Measurements from ENCODE around the gene CREB5.

CREB5 gene

DNA sequence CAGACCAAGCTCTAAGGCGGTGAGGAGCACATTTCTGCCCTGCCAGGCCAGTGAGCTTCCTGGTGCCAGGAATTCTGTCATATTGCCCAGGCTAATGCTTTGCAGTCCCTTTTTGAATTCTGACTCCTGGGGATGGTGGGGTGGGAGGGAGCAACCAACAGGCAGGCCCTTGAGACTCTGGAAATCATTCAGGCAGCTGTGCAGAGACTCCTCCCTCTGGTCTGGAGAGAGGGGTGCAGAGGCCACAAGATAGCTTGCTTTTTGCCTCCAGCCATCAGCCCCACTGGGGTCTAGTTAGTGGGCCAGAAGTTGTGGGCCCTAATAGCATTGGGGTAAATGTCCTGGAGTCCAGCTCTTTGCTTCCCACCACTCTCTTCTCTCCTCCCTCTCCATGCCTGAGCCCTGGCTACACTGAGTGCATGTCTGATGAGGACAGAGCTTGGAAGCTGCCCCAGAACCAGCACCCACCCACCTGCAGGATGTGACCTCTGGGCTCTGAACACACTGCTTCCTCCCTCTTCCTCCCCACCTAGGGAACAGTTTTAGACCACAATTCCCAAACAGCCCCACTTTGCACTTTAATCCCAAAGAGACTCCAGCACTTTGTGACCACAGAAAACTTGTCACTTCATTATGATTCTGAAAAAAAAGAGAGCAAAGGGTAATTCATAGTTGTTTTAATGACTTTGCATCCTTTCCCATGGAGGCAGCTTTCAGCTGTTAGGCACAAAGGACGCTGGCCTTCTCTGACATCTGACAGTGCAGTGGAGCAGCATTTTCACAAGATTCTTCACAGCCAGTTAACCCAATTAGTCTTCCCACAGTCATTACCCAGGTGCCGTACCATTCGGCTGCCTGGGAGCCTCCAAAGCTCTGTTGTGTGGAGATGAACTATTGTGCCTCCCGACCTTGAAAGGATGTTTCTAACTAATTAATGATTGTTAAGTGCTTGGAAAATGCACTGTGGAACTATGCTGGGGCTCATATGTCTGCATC, 283.3 kb downstream of the CREB5 start:
- no peak for DNase-seq

DNA sequence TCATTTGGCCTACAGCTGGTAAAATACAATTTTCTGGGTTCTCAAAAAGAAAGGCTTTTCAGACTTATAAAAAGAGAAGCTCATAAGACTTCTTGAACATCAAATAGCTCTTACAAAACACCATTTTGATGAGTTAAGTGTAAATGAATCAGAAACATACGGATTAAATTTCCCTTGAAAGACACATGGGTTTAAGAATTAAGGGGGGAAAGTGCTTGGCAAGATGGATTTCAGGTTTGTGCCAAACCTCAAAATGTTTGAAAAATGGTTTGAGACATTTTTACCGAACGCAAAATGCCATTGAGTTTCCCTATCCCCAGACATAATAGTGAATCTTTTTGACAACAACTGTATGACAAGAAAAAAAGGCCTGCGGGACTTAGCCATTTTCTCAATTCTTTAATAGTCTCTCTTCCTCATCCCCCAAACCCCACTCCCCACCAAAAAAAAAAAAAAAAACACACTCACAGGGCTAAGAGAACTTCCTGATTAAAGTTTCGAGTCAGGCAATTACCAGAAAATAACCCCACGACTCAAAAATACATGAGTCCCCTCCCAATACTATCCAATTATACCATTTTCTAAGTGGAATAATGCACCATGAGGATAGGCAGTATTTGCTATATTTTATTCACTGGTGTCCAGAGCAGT, 285.7 kb downstream of the CREB5 start:
- DNase-seq: no peak

DNA sequence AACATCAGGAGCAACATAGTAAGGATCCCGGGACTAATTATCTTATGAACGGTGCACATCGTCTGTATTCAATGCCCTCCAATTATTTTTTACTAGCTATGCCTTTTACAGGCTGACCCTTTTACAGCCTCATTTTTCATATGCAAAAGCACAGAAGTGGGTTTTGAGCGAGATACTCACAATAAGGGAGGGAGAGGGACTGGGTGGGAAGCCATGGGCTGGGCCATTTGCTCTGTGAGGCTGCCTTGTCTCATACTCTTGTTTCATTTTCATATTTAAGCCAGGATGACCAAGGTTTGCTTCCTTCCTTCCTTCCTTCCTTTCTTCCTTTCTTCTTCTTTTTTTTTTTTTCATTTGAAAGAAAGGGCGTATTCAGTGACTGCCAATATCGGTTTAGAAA, 286.5 kb downstream of the CREB5 start:
- no peak for DNase-seq

DNA sequence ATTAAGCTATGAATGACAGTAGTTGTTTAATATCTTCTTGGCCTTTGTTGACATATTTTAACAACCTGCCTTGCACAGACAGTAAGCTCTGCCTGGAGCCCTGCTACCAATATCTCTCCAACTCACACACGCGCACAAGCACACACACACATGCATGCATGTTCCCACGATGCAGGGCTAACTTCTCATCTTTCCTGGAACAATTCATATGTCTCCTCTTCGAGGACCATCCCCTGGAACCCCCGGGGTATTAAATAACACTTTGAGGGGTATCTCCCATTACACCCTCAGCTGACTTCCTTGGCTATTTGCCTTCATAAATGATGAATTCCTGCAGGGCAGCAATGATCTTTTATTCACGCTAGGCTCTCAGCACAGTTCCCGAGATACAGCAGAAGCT, 287.8 kb downstream of the CREB5 start:
- no peak for DNase-seq

DNA sequence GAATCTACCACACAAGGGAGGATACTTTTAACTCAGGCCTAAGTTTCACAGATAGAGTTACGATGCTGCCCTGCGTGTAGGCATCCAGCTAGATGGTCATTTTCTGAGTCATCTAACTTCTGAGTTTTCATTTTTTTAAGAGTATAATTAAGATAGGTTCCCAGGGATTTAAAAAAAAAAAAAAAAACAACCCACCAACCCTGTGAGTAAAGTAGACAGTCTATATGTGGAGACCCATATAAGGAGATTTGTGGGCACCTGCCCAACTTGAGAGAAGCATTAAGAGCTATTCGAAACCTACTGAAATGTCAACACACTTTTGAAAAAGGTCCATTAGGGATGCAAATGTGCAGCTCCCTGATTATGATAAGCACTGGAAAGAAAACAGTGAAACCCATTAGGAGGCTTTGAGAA, 288.5 kb downstream of the CREB5 start:
- DNase-seq: no peak

DNA sequence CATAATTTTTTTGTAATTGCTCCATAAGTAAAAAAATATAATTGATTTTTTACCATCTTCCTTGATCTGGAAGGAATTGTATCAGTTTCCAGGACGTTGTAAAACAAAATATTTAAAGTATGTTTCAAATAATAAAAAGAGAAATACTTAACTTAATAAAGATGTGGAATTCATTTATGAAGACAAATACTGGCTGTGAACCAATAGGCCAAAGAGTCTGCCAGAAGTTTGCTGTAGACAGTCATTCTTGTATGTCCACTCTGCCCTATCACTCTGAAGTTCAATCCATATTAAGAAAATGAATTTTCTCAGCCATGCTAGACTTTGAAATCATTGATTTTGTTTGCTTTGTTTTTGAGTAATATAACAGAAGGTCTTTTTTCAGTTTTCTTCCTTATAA, 289.4 kb downstream of the CREB5 start:
- DNase-seq: no peak

DNA sequence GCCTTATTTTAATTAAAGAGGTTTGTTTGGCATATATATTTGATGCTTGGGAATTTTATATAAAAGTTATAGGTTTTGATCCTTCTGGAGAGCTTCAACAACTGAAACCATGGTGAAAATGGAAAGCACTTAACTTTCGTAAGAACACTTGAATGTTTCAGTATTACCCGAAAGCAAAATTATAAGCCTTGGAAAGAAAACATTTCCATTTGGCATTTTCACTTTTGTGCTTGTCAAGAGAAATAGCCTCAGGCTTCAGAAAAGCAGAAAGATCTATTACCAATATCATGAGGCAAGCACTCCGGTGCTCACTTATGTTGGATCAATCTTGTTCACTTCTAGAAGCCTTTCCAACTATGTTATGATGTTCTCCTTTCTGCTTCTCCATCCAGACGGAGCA, 289.9 kb downstream of the CREB5 start:
- DNase-seq: no peak

DNA sequence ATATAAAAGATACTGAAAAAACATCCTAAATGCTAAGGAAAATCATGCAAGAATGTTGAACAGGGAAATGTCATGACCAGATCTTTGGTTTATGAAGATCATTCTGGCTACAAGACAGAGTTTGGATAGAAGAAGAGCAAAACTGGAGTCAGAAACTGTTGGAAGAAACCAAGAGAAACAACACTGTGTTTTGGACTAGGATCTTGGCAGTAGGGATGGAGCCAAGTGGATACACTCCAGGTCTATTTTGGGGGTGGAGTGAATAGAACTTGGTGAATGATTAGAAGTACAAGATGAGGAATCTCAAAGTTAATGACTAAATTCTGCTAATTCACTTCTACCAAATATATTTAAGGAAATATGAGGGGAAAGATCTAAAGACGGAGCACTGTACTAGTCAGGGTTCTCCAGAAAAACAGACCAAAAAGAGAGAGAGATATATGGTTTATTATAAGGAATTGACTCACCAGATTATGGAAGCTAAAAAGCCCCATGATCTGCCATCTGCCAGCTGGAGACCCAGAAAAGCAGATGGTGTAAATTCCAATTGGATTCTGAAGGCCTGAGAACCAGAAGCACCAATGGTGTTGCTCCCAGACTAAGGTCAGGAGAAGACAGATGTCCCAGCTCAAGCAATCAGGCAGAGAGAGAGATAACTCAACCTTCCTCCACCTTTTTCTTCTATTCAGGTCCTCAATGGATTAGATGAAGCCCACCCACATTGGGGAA, 290.9 kb downstream of the CREB5 start:
- no peak for DNase-seq

DNA sequence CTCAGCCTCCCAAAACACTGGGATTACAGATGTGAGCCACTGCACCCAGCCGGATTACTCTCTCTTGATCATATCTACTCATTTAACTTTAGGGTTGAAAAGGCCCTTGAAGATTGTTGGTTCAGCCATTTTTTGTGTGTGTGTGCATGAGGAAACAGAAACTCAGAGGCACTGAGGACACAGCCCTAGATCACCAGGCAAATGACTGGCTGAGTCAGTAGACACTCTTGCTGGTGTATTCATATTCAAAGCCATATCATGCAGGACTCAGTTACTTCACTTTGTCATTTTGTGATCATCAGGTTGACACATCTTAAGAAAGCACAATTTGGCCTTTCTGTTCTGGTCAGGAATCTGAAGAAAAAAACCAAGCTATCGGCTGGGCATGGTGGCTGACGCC, 292.4 kb downstream of the CREB5 start:
- no peak for DNase-seq

DNA sequence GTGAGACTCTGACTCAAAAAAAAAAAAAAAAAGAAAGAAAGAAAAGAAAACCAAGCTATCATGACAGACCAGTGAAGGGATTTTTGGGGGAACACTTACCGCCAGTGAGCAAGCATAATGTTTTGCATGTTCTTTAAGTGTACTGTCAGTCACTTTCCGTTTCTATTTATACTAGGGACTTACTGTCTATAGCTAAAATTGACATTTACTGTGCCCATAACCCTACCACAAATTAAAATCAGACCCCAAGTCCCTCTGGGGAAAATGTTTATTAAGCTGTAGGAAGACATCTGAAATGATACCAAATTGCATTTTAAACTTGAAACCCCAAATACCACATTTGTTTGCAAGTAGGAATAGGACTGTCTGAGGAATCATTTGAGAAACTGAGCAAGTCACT, 293.0 kb downstream of the CREB5 start:
- DNase-seq: no peak

DNA sequence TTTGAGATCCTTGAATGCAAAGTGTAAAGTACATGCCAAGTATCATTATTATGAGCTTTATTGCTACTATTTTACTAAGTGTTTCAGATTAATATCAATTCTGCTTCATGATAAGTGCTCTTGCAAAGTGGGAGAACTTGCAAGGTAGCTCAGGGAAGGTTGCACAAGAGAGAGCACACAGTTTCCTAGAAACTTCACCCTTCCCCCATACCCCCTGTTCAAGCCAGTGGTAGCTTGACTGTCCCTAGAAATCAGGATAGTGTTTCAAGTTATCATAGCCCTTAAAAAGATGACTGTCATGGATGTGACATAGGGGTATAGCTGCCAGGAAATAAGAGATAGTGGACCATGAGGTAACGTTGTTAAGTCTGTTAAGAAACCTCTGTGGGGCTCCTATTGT, 294.3 kb downstream of the CREB5 start:
- DNase-seq: no peak

DNA sequence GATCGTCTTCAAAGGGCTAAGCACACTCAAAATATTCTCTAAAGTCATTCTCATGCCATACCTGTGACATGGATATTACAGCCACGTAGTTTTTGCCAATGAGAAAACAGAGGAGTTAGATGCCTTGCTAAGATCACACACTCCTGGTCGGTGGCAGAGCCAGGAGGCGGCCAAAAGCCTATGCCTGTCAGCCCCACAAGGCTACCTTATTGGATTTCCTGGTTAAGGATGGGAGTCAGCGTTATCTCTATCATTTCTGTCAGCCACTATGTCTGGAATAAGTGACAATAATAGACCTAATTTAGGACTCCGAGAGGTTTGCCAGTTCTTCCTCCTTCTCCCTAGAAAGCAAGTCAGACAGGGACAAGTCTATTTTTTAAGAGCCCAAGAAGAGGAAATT, 295.0 kb downstream of the CREB5 start:
- no peak for DNase-seq

DNA sequence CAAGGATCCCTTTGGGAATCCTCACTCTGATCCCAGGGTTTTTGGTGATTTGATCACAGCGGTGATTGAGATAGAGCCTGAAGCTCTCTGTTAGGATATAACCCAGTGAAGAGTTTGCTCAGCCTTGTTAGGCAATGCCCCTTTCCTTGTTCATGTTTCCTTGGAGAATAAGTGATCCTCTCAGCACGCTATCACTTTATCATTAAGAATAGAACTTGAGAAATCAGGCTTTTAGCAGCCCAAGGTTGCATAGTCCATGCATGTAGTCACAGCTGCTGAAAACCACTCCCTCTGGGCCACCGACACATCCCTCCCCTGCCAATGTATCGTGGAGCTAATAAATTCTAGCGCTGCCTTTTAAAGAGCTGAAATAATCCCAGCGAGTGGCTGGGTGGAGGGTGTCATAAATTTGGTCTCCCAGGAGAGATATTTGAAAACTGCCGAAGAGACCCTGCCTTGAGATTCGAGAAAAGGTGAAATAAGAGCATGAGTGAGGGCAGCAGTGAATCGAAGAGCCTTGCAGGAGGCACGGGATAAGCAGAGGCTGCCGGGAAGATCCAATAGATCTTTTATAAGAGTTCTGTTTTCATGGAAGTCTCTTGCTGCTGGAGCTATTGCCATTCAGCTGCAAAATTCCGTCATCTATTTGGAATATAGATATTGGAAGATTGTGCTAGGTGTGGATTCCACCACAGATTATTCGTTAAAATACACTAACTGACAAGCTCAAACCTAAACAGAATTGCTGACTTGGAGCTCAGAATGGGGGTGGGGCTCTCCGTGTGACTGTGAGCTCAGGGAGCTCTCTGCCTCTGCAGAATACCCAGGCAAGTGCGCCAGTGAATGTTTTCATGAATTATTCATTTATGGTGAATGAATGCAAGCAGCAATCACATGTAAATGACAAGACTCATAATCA, 296.0 kb downstream of the CREB5 start:
- DNase-seq: no peak

DNA sequence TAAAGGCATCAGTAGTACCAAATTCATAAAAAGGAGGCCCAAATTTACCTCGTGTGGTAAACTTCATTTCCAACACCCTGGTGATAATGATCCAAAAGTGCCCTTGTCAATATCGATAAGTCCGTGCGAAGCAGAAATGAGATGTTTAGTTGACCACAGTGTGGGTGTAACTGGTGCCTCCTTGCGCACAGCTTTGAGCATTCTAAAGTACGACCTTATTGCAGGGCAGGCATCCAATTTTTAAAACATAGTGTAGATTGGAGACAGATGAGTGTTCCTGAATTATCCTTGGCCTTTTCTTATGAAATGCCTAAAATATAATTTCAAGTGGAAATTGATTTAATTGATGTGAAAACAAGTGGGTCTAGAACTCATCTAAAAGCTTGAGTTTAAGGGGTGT, 297.4 kb downstream of the CREB5 start:
- DNase-seq: no peak

DNA sequence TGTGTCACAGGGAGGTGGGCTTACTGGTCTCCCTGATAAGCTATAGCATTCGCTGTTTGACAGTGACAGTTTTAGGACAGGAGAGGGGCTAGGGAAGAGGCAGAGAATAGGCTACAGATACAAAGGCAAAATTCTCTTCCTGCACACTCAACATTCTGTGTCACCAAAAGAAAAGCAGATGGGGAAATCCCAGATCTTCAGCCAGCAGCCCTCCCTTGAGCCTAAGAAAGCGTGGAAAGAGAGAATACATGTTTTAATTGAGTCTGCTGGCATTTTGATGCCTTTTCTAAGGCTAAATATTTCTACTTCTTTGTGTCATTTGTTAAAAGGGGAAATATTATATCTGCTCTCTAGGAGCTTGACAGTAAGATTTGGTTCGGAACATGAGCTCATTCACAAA, 298.8 kb downstream of the CREB5 start:
- no peak for DNase-seq

DNA sequence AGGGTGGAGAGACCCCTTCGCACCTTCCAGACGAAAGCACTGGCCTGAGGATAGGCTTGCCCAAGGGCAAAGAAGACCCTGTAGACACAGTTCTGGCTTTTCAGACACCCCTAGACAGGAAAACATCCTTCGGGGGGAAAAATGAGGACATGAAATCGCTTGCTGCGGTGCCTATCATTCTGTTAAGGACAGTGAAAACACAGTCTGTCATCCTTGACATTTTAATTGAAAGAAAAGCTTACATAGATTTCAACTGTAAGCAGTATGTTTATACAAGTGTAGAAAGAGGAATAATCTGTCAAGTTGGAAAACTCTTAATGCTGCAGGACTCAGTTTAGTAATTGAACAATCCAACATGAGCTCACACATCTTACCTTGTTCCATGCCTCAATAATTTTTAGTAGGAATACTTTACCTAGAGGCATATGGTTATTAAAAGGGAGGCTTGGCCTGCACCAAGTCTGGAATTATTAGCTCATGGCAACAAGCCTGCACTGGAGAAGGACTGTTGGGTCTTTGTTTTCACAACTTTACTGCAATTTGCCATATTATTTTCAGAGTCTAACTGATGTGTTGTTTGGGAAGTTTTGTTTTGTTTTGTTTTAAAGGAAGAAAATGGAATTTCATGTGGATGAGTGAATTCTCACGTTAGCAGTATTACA, 302.3 kb downstream of the CREB5 start:
- no peak for DNase-seq

DNA sequence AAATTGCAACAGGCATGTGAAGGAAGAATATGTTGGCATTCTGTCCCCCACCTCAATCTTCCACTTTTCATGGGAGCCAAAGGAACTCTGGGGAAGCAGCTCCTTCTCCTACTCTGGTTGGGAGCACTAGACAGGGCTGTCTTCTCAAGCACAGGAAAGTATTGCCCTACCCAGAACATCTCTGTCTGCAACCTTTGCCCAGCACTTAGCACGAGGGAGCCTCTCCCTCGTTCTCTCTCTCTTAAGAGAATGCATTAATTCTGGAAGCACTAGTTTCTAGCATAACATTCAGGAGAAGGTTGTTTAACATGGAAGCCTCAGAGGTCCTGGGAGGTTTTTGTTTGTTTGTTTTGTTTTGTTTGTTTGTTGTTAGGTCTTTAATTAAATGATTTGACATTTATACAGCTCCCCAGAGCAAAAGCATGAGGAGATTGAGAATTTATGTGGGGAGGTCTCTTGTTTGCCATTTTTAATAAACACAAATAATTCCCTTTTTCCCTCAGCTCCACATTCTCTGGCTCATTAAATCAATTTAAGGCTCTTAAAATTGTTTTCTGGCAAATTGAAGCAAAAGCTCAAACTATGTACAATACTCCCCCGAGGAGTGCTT, 305.2 kb downstream of the CREB5 start:
- no peak for DNase-seq

DNA sequence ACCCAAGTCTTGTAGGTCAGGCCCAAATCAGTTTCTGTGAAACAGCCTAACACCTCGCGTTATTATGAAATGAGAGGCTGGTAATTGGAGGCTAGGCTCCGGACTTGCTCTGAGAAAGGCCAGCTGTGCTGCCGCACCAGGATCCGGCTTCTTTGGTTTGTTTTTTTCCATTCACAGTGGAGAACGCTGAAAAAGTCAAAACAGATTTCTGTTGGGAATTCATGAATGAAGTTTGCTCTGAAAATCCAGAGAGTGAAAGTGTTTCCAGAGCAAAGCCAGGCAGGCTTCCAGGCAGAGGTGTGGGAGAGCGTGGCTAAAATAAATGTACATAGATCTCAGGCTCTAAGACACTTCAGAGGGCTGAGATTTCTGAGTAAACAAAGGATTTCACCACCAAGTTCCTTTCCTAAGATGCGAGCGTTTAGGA, 305.8 kb downstream of the CREB5 start:
- DNase-seq: no peak

DNA sequence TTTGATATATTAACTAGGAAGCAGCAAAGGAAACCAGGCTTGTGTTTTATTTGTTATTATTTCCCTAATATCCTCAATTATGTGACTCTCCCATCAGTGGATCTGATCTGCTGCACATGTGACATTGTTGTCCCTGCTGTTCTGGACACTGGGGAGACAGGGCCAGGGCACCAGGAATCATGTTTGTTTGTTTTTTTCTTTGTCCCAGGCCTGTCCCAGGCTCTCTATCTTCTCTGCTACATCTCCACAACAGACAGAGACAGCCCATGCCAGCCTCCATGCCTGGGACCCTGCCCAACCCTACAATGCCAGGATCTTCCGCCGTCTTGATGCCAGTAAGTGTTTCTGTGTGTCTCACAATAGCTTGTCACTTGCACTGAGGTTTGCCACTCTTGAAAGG, 306.2 kb downstream of the CREB5 start:
- DNase-seq: no peak

DNA sequence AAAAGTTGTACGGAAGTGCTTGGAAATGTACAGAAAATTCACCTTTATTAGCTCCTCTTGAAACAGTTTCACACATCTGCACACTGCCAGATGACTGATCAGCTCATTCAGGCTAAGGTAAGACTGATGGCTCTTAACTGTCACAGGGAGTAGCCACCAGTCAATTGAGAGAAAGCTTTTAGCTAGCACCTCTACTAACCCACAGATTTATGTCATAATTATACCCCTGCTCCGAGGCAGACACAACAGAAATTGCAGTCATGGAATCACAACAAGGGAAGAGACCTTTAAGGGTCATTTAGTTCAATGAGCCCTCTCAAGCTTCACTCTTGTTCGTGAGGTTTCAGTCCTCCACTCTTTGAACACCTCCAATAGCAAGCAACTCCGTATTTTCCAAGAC, 310.4 kb downstream of the CREB5 start:
- no peak for DNase-seq

DNA sequence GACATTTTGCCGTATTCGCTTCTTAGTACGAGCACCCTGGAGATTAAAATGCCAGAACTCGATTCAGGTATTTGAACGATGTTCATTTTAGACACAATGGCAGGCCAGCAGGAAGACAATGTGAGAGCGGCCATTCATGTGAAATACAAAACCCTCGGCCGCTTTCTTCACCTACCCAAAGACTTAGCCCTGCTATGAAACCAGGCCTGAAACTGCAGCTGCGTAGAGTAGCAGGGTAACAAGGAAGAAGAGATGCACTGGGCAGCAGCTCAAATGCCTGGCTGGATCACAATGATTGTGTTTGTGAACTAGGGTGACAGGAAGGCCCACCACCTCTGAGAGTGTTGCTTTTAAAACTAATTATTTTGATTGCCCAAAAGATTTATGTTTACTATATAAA, 311.0 kb downstream of the CREB5 start:
- no peak for DNase-seq

DNA sequence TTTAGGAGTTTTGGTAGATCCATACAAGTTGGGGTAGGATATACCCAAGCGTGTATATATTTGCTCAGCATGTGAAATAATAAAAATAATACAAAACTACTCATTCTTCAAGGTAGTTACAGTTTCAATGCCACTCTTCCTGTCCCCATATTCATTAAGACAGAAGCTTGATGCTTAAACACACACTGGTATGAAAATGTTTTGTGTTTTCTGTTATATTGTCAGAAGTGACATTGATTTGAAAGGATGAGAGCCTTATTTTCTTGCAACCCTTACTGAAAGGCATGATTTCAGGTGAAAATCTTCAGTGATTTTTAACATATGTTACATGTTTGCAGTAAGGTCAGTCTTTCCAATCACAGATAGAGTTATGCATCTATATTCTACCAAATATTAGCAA, 312.2 kb downstream of the CREB5 start:
- no peak for DNase-seq
